NCI-H2171 treated with DMSO at 0.1 percent for 48 hours (cell line): ENCODE measurements around the gene TGFA.

Experiments
- DNase-seq: peaks from one replicate; lab custom pipeline; 2025; lab: John Stamatoyannopoulos, UW

TGFA gene

GRCh38 chr2:70552501-70553333, 909 bp downstream of the TGFA start:
- peak; percentile 28 for DNase-seq

DNA sequence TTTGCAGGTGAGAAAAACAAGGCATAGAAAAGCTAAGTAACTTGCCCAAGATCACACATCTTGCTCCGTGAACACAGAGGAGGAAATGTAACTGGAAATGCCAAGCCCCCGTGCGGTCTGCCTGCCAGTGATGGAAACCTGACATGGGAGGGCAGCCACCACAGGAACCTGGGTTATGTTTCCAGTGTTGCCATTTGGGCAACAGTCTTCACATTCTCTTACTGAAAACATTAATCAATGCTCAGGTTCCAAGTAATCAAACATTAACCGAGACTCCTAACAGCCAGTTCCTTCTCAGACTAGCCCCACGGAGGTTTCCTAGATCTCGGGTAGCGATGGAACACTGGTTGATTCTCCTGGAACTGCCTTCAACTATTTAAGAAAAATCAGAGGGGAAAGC, 2.5 kb downstream of the TGFA start:
- no peak for DNase-seq

GRCh38 chr2:70549962-70550361, 3.7 kb downstream of the TGFA start:
- DNase-seq, result no peak

DNA sequence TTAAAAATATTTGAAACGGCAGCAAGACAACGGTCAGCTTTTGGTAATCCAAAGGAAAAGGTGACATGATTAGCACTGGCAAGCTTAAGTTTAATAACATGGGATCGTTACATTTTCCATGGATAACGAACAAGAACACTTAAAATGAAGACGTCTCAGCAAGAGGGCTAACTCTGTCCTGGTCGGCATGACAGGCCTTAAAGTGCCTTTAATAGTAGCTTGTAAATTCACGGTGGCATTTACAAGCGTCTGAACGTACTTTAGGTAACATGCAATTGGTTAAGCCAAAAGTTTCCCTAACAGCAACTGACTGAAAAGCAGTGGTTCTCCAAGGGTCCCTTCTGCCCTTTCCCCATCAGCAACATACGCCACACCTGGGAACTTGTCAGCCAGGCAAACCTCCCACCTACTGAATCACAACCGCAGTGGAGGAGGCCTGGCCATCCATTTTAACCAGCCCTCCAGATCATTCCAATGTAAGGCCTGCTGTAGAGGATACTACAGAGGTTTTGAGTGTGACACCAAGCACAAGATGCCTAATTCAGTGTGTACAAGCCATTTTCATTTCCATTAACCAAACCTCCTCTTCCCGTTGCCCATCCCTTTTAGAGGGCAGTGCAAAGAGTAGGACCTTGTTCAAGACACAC, 4.4 kb downstream of the TGFA start:
- DNase-seq, result no peak

DNA sequence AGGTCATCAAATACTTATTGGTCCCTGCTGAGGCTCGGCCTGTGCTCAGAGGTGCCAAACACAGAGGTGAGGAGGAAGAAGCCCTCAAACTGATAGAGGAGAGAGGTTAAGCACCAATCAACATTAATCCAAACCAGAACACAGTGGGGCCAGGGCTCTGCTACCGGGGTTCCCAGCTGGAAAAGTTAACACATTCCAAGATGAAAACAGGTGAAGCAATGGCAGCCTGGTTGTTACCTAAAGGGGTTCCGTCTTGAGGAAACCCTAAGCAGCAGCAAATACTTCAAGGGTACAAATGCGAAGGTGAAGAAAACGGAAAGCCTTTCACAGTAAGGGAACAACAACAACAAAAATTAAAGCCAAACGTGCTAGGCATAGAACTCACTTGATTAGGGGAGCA, 5.4 kb downstream of the TGFA start:
- no peak for DNase-seq

DNA sequence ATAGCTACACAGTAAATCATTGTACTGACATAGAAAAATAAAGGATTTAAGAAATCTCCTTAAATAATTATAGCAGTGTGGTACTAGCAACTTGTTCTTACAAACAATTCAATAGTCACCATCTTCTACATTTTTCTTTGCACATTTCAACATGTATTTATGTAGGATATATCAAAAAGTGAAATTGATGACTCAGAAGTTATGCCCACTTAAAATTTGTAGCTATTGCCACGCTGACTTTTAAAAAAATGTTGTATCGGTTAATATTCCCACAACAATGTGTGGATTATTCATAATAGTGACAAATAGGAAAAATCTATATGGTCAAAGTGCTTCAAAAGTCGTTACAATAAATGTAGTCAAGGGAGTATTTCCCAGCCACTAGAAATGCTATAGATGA, 6.7 kb downstream of the TGFA start:
- DNase-seq, result no peak

DNA sequence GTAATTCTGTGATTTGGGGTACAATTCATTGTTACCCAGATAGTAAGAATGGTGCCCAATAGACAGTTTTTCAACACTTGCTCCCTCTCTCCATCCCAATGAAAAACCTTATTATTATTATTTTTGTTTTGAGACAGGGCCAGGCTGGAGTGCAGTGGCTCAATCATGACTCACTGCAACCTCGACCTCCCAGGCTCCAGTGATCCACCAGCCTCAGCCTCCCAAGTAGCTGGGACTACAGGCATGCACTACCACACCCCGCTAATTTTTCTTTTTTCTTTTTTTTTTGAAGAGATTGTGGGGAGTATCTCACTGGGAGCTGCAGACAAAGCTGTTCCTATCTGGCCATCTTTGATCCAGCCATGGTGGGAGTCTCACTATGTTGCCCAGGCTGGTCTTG, 7.2 kb downstream of the TGFA start:
- no peak for DNase-seq

DNA sequence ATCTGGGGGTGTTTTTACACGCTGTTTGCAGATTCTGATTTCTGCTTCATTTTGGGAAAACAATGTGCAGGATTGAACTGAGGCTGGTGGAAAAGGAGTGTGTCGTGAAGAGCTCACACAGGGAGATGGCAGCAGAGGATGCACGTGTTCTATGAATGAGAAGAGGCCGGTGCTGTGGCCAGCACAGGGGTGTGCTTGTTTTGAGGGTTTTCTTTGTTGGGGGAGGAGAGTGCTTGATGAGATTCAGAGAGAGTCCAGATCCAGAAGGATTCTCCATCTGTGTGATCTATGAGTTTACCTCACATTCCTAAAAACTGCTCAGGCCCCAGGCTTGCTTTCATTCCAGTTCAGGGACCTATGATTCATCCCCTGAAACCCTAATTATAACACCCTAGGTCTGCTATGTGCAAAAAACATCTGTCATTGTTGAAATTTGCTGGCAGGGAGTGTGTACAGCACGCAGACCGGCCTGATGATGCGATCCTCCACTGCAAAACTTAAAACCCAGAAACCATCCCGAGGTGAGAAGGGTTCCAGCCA, 12.1 kb downstream of the TGFA start:
- peak; percentile 57 for DNase-seq

DNA sequence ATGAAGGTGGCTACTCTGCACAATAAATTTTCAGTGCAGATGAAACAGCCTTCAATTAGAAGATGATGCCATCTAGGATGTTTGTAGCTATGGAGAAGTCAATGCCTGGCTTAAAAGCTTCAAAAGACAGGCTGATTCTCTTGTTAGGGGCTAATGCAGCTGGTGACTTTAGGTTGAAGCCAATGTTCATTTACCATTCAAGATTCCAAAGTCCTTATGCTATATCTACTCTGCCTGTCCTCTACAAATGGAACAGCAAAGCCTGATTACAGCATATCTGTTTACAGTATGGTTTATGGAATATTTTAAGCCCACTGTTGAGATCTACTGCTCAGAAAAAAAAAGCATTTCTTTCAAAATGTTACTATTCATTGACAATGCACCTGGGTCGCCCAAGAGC, 15.8 kb downstream of the TGFA start:
- no peak for DNase-seq

GRCh38 chr2:70536517-70537055, 17.0 kb downstream of the TGFA start:
- DNase-seq, result peak; percentile 2

GRCh38 chr2:70535573-70535972, 18.1 kb downstream of the TGFA start:
- DNase-seq, result peak; percentile 11

- DNase-seq, result no peak
These were observed 19.3 kb downstream of the TGFA start for GRCh38 chr2:70534183-70534836.

GRCh38 chr2:70532244-70532935, 21.2 kb downstream of the TGFA start:
- peak; percentile 37 for DNase-seq

GRCh38 chr2:70531419-70532086, 22.1 kb downstream of the TGFA start:
- DNase-seq, result no peak

DNA sequence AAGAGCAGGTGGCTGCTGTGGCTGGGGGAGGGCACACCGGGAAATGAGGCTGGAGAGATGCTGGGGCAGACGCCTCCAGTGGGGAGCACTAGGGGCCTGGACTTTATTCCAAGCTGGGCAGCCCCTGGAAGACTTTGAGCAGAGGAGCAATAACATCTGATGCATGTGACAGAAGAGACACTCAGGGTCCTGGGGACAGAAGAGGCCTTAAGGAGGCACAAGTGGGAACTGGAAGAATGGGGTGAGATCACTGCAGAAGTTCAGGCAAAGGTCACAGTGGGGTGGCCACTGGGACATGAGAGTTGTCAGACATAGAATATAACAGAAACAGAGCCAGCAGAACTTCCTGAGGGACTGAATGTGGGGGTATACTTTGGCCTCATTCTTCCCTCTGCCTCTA, 24.0 kb downstream of the TGFA start:
- DNase-seq, result no peak

- no peak for DNase-seq
These were observed 24.7 kb downstream of the TGFA start for GRCh38 chr2:70528929-70529328.

GRCh38 chr2:70528276-70528675, 25.4 kb downstream of the TGFA start:
- no peak for DNase-seq

GRCh38 chr2:70527447-70528080, 26.1 kb downstream of the TGFA start:
- no peak for DNase-seq

GRCh38 chr2:70526126-70526525, 27.5 kb downstream of the TGFA start:
- DNase-seq, result no peak

DNA sequence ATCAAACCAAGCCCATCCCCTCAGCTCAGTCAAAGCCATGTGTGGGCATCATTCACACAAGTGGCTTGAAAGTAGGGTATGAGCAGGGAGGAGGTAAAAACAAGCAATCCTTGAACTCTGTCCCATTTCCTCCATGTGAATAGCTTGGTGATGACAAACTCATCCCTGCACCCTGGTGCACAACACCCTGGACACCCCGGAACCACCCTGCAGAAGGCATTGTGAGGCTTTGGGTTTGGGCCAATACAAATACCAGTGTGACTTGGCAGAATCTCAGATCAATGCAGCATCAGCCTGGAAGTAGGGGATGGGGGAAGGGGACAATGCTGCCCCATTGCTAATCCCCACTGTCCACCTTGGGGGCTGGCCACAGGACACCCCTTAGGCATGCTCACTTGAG, 28.6 kb downstream of the TGFA start:
- no peak for DNase-seq
